GM18858 (cell line): Measurements from ENCODE around the gene CTBP2.

Source experiments
- ATAC-seq: cut with Tn5 transposase; IDR thresholded peaks from one replicate; pipeline ENCODE4 v1.9.1; 2021; ENCODE audit not compliant: unreplicated experiment

The CTBP2 gene

GRCh38 chr10:125014836-125015355 is 145.5 kb downstream of the CTBP2 start:
- no peak for ATAC-seq

- ATAC-seq = no peak
Measured at GRCh38 chr10:125014086-125014830, 146.1 kb downstream of the CTBP2 start.

GRCh38 chr10:125013529-125013872 is 146.9 kb downstream of the CTBP2 start:
- ATAC-seq = no peak

- ATAC-seq = no peak
Measured at GRCh38 chr10:125012851-125013528, 147.4 kb downstream of the CTBP2 start.

- no peak for ATAC-seq
Measured at GRCh38 chr10:125011926-125012705, 148.2 kb downstream of the CTBP2 start.

GRCh38 chr10:125011171-125011925 is 149.0 kb downstream of the CTBP2 start:
- no peak for ATAC-seq

- ATAC-seq = no peak
Measured at GRCh38 chr10:125010362-125010761, 150.0 kb downstream of the CTBP2 start.

GRCh38 chr10:125009661-125010161 is 150.7 kb downstream of the CTBP2 start:
- ATAC-seq = no peak

- ATAC-seq = no peak
Measured at GRCh38 chr10:125008689-125009638, 151.4 kb downstream of the CTBP2 start.

- ATAC-seq = no peak
Measured at GRCh38 chr10:125007436-125007835, 152.9 kb downstream of the CTBP2 start.

GRCh38 chr10:125006921-125007426 is 153.4 kb downstream of the CTBP2 start:
- no peak for ATAC-seq

GRCh38 chr10:125006188-125006680 is 154.1 kb downstream of the CTBP2 start:
- ATAC-seq = no peak

GRCh38 chr10:125005312-125006187 is 154.8 kb downstream of the CTBP2 start:
- no peak for ATAC-seq

GRCh38 chr10:125004571-125005311 is 155.6 kb downstream of the CTBP2 start:
- no peak for ATAC-seq

GRCh38 chr10:125003901-125004467 is 156.4 kb downstream of the CTBP2 start:
- no peak for ATAC-seq

GRCh38 chr10:125003146-125003900 is 157.0 kb downstream of the CTBP2 start:
- no peak for ATAC-seq
